ENCODE results near the gene LTB.

DNA sequence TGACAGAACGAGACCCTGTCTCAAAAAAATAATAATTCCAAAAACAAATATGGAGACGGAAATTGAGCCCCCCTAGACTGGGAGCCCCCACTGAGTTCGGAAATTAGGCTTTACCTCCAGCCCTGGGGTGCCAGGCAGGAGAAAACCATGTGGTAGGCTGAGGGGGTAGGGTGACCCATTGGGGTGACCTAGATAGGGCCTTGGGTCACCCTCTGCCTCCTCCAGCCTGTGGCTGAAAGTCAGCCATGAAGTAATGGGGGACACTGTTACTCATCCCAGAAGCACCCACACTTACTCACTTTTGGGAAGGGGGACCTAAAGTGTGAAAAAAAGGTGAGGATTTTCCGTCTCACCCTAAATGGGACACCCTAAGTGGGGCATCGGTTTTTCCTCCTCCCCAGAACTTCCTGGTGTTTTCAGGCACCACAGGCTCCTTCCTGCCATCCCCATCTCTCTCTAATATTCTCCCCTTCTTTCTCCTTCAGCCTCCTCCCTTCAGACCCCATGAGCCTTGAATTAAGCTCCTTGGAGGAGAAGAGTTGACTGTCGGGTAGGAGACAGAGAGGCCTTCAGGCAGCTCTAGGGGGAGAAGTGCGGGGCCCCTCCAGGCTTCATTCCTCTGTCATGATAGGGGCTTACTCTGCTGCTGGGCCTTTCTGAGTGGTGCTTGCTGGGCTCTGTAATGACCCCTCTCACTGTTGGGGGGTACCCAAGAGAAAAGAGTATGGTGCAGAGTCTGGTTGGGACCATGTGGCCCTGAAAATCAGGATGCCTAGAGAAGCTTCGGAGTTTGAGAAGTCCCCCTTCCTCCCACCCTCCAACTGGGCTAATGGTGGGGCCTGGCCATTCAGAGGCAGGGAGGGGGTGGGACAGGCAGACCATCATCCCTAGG lies 2.4 kb downstream of the LTB start:
- TF ChIP-seq CTCF (IDR thresholded peaks at IDR 0.05) (no peak), POLR2A (IDR thresholded peaks at IDR 0.05) (no peak)
